Measurements from ENCODE around the gene IPO7. TPM values are rescaled to one million over a fixed set of nuclear protein-coding genes. Genes with fewer than 3 reads are reported as not detected.
A peak's percentile ranks its signal among the peaks of the same experiment; 100 is the strongest.

Gene IPO7
- total RNA-seq, 2 donors from 2014 or later, result 161 to 163 TPM

GRCh38 chr11:9462806-9463537, 78.5 kb downstream of the IPO7 start:
- WGBS, 2 experiments (ENCODE audit: insufficient coverage in 1 of 2, insufficient read length in 1 of 2), result 94 to 96% methylated on average over 3 to 8 of the region's 8 CpGs

DNA sequence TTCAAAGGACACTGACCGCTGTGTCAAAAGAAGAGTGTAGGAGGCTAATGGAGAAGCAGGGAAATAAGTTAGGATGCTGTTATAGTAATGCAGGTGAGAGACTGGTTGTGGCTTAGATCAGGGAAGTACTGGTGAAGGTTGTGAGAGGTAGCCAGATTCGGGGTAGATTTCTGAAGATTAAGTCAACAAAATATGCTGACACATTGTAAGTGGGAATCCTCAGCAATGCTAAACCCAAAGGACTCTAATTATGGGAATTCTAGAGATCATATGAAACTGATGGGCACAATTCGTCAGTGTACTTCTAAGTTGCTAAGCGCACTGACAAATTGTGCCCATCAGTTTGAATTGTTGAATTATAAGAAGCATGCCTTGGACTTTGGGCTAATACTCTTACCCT, 86.3 kb downstream of the IPO7 start:
- Histone ChIP-seq H3K4me3 (ENCODE audit: low read length) (no peak overlapping the region), H3K27ac (ENCODE audit: low read depth, low read length) (no peak overlapping the region), H3K27me3 (ENCODE audit: control insufficient read depth, insufficient read depth, low read length, poor library complexity, severe bottlenecking) (no peaks in the 10 kb centered on the region), H3K9me3 (ENCODE audit: control insufficient read depth, low read length) (no peaks in the 10 kb centered on the region), H3K9ac (ENCODE audit: extremely low read depth, low read length, poor library complexity, severe bottlenecking) (no peak overlapping the region), H3K36me3 (ENCODE audit: control insufficient read depth, insufficient read depth, low read length) (peaks cover 39% of the 10 kb centered on the region), H3K4me1 (ENCODE audit: control insufficient read depth, insufficient read depth, low read length) (no peaks in the 10 kb centered on the region)
- H3K27ac Mint-ChIP-seq, result peak overlapping the region; percentile 3
- H3K9me3 Mint-ChIP-seq, result no peaks in the 10 kb centered on the region
- peaks cover 35% of the 10 kb centered on the region for H3K36me3 Mint-ChIP-seq (ENCODE audit: low read depth)
- WGBS, 2 experiments (ENCODE audit: insufficient coverage in 1 of 2, insufficient read length in 1 of 2), result 88 to 91% methylated on average over 4 of the region's 4 CpGs
- H3K4me3 Mint-ChIP-seq, result no peak overlapping the region
- no peaks in the 10 kb centered on the region for H3K27me3 Mint-ChIP-seq (ENCODE audit: insufficient read depth)
- no peak for DNase-seq
- no peaks in the 10 kb centered on the region for H3K4me1 Mint-ChIP-seq
- TF ChIP-seq, protein P1, sequence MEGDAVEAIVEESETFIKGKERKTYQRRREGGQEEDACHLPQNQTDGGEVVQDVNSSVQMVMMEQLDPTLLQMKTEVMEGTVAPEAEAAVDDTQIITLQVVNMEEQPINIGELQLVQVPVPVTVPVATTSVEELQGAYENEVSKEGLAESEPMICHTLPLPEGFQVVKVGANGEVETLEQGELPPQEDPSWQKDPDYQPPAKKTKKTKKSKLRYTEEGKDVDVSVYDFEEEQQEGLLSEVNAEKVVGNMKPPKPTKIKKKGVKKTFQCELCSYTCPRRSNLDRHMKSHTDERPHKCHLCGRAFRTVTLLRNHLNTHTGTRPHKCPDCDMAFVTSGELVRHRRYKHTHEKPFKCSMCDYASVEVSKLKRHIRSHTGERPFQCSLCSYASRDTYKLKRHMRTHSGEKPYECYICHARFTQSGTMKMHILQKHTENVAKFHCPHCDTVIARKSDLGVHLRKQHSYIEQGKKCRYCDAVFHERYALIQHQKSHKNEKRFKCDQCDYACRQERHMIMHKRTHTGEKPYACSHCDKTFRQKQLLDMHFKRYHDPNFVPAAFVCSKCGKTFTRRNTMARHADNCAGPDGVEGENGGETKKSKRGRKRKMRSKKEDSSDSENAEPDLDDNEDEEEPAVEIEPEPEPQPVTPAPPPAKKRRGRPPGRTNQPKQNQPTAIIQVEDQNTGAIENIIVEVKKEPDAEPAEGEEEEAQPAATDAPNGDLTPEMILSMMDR (conservative IDR thresholded peaks at IDR 0.05), result no peak

More at GRCh38 chr11:9462806-9463537, 78.5 kb downstream of the IPO7 start:
- no peaks in the 10 kb centered on the region for H3K27me3 Mint-ChIP-seq (ENCODE audit: insufficient read depth)
- no peaks in the 10 kb centered on the region for H3K4me1 ChIP-seq (ENCODE audit: control insufficient read depth, insufficient read depth, low read length)
- peak overlapping the region; percentile 28 for H3K4me3 ChIP-seq (ENCODE audit: low read length)
- H3K36me3 Mint-ChIP-seq (ENCODE audit: low read depth), result peaks cover 15% of the 10 kb centered on the region
- H3K27ac ChIP-seq (ENCODE audit: low read depth, low read length), result no peak overlapping the region
- no peak for DNase-seq
- H3K4me1 Mint-ChIP-seq, result peaks cover 11% of the 10 kb centered on the region
- H3K27me3 ChIP-seq (ENCODE audit: control insufficient read depth, insufficient read depth, low read length, poor library complexity, severe bottlenecking), result no peaks in the 10 kb centered on the region
- peak overlapping the region; percentile 86 for H3K27ac Mint-ChIP-seq
- TF ChIP-seq, protein P1 (conservative IDR thresholded peaks at IDR 0.05), result no peak
- H3K9ac ChIP-seq (ENCODE audit: extremely low read depth, low read length, poor library complexity, severe bottlenecking), result no peak overlapping the region
- H3K36me3 ChIP-seq (ENCODE audit: control insufficient read depth, insufficient read depth, low read length), result no peaks in the 10 kb centered on the region
- peaks cover 2% of the 10 kb centered on the region for H3K9me3 Mint-ChIP-seq
- peak overlapping the region; percentile 96 for H3K4me3 Mint-ChIP-seq
- no peaks in the 10 kb centered on the region for H3K9me3 ChIP-seq (ENCODE audit: control insufficient read depth, low read length)

DNA sequence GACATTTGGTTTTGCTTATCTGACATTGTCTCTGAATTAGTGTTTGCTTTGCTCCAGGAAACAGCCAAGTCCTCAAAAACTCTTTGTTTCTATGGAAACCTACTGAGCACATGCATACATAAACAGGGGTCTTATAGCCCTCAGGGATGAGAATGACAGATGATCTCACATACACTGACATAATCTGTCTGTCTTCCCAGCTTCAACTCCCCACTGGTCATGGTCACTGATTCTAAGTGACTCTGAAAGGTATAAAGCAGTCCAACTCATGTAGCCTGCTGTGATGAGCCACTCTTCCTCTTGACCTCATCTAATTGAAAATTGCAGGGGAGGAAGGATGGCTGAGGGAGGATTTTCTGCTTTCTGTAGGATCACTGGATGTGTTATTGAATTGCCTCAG, 89.0 kb downstream of the IPO7 start:
- TF ChIP-seq, protein P1 (conservative IDR thresholded peaks at IDR 0.05), result no peak
- H3K27me3 ChIP-seq (ENCODE audit: control insufficient read depth, insufficient read depth, low read length, poor library complexity, severe bottlenecking), result no peaks in the 10 kb centered on the region
- no peaks in the 10 kb centered on the region for H3K9me3 ChIP-seq (ENCODE audit: control insufficient read depth, low read length)
- Mint-ChIP-seq H3K36me3 (ENCODE audit: low read depth) (peaks cover 52% of the 10 kb centered on the region), H3K4me1 (no peaks in the 10 kb centered on the region), H3K9me3 (no peaks in the 10 kb centered on the region), H3K4me3 (no peak overlapping the region), H3K27me3 (ENCODE audit: insufficient read depth) (no peaks in the 10 kb centered on the region), H3K27ac (no peak overlapping the region)
- no peak overlapping the region for H3K9ac ChIP-seq (ENCODE audit: extremely low read depth, low read length, poor library complexity, severe bottlenecking)
- DNase-seq, result no peak
- no peak overlapping the region for H3K27ac ChIP-seq (ENCODE audit: low read depth, low read length)
- peaks cover 48% of the 10 kb centered on the region for H3K36me3 ChIP-seq (ENCODE audit: control insufficient read depth, insufficient read depth, low read length)
- H3K4me3 ChIP-seq (ENCODE audit: low read length), result no peak overlapping the region
- no peaks in the 10 kb centered on the region for H3K4me1 ChIP-seq (ENCODE audit: control insufficient read depth, insufficient read depth, low read length)

Measured in endodermal cell (in vitro differentiated cells).